ENCODE data around the gene POU3F3.

The POU3F3 gene

DNA sequence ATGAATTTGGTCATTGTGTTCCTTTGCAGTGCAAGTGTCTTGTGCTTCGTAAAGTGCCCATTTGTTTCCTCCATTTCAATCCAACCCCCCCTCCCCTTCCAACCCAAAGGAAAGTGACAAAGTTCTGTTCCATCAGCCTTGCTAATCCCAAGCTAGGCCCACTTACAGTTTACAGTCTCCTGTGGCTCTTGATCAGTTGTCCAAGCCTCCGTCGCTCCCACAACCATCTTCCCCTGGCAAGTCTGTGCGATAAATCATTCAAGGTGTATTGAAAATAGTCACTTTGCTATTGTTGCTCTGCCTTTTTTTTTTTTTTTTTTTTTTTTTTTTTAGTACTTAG is 6.5 kb downstream of the POU3F3 start:
- DNase-seq (ENCODE audit: low read depth): no peak

DNA sequence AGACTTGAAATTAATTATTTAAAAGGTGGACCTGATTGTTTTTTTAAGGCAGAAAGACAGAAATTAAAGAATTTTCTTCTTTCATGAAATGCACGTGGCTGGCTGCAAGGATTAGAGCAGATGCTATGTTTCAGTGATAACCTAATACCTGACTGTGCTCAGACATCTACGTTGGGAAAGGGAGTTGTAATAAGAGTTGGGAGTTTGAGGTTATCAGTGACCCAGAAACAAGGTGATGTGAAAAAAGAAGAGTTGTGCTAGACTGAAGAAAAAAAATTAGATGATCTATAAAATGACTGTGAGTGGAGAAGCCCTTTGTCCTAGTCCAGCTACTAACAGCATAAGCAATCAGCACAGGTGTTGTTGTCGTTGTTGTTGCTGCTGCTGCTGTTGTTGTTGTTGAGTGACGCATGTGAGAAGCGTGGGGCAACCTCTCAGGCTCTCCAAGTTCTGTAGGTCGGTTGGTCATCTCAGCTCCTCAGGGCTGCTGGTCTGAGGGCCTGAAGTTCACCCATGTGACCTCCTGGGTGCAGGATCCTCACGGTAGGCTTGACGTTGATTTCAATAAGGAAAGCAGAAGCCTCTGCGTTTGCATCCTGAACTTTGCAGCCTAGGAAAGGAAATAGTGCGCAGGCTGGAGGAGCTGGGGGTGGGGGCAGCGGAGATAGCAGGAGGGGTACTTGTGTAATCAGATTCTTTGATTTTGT is 7.6 kb downstream of the POU3F3 start:
- no peak for DNase-seq (ENCODE audit: low read depth)

DNA sequence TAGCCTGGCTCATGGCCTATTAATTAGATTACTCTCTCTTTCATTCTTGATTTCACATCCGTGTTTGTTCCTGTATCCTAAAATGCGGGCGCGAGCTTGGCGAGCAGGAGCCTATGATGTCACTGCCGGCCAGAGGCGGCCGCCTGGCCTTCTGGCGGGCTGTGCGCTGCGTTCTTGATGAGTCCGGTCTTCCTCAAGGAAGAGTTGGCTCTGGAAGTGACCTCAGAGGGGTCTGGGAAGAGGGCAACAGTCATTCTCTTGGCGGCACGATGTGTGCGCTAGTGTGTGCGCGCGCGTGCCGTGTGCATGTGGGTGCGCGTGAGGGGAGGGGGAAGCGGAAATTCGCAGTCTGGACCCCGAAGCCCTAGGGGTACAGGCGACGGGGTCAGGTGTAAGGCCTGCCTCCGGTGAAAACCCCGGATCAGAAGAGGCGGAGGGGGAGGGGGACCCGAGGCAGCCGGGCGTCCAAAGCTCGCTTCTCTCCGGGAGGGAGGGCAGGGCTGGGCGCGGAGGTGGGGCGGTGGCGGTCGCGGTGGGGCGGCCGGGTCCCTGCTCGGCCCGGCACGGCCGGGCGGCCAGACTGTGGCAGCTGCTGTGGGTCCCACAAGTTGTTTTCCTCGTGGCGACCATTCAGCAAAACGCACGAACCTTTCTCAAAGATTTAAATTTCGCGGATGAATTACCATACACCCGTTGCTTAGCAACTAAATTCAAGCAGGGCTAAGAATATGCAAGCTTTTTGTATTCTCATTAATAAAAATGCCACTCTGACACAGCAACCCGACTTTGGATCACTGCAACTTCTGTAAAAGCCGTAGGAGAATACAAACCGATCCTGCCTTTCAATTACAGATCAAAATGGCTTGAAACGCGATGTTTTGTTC is 8.4 kb downstream of the POU3F3 start:
- DNase-seq (ENCODE audit: low read depth): no peak

DNA sequence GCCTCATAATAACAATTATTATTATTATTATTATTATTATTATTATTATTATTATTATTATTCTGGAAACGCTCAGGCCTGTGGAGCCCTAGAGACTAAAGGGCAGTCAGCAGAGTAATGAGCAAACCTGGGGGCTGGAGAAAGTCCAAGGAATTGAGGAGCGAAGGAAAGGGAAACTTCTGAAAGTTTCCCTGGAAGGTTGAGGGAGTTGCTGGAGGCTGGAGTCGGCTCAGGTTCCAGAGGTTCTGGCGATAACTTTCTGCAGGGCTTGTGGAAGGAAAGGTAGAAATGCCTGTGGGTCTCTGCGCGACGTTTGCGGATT is 9.2 kb downstream of the POU3F3 start:
- no peak for DNase-seq (ENCODE audit: low read depth)

DNA sequence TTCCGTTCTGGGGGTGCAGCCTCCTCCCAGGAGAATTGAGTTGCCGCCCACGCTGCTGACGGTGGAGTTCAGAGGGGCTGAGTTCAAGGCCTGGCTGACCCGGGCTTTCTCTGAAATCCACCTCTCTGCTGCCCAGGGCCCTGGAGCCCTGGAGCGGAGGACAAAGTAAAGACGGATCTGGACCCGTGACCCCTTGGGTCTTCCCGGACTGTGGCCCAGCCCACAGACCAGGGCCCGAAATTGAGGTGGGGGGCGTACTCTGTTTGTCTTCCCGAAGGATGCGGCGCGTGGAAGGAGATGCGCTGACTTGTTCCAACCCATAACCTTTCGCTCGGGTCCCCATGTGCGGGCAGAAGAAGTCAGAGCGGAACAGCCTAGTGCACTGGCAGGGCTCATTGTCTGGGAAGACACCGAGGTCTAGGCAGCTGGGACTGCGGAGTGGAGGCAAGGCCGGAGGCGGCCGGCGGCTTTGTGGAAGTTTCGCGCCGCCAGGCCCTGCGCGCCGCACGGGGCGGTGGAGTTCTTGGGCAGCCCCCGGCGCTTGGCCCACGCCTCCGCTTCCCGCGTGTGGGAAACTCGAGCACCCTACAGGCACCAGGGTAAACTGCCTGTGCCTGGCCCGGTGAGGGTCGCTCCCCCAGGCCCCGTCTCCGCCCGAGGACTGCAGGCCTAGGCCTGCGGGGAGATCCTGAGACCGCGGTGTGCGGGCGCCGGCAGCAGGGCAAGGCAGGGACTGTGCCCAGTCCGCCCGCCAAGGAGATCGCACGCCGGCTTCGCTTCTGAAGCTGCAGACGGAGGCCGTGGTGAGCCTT is 9.8 kb downstream of the POU3F3 start:
- no peak for DNase-seq (ENCODE audit: low read depth)

DNA sequence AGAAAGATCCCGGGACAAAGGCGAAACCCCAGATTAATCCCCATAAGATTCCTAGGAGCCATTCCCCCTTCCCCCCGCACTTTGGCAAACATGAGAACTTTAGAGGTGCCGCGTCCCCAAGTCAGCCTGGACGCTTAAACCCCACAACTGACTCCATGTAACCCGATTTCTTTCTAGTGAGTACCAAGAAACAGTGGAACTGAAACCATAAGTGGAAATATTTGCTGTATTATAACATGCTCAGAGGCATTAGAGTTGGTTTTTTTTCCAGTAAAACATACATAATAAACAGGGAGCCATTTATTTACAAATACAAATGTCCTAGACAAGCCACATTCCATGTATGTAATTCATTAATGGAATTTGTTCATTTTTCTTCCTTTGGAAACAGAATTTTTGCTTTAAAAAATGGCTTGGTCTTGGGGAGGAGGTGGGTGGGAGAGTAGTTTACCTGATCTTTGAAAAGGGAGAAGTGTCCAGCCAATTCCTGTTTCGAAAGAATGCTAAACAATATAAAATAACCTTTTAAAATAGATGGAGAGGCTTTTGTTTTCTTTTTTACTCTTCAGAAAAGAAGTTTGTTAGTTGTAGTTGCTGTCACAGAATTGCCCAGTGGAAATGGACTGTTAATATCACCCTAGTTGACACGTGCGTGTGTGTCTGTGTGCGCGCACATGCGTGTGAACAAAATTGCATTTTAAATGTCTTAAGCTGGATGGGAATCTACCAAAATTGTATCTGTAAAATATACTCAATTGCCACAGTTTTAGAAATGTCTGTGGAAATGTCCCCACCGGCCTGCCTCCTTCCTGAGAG is 10.6 kb downstream of the POU3F3 start:
- no peak for DNase-seq (ENCODE audit: low read depth)

DNA sequence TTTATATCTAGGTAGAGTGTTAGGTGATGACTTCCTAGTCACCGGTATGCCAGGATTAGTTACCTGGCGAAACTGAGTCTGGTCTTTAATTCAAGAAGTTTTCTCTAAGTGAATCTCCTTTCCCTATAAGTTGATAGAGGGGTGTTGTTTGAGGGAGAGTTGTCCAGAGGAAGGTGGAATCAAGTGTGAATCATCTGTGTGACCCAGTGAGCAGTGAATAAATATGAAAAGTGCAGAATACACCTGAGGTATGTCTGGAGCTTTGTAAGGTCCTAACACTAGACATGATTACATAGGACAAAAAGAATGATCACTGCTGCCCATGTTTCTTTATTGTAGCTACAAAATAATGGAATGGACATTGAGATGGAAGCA is 11.2 kb downstream of the POU3F3 start:
- no peak for DNase-seq (ENCODE audit: low read depth)

DNA sequence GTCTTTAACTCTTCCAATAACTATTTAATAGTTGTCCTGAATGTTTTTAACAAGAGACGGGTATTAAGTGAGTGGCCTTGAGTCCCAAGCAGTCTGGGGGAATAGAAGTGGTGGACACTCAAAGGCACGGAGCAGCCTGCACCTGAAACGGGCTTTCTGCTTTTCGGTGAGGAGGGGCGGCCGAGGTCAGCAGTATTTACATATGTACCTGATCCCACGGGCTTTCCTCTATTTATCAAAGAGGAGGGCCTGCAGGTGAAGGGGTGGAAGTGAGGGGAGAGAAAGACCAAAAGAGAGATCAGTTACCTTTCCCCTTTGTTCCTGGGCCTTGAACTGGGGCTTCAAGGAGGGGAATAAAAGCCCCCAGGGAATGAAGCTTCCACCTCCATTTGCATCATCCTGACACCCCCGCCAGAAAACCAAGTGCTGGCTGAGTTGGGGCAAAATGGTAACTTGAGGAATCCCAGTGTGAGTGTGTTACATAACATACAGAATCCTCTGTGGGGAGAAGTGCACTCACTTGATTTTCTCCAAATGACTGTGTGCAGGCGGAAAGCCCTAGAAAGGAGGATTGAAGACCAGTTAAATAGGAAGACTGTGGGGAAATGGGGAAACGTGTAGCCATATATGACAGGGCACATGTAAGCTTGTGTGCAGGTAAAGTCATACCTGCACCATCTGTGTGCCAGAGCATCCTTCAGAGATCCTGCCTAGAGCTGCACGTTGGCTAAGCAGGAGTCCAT is 12.4 kb downstream of the POU3F3 start:
- no peak for DNase-seq (ENCODE audit: low read depth)

DNA sequence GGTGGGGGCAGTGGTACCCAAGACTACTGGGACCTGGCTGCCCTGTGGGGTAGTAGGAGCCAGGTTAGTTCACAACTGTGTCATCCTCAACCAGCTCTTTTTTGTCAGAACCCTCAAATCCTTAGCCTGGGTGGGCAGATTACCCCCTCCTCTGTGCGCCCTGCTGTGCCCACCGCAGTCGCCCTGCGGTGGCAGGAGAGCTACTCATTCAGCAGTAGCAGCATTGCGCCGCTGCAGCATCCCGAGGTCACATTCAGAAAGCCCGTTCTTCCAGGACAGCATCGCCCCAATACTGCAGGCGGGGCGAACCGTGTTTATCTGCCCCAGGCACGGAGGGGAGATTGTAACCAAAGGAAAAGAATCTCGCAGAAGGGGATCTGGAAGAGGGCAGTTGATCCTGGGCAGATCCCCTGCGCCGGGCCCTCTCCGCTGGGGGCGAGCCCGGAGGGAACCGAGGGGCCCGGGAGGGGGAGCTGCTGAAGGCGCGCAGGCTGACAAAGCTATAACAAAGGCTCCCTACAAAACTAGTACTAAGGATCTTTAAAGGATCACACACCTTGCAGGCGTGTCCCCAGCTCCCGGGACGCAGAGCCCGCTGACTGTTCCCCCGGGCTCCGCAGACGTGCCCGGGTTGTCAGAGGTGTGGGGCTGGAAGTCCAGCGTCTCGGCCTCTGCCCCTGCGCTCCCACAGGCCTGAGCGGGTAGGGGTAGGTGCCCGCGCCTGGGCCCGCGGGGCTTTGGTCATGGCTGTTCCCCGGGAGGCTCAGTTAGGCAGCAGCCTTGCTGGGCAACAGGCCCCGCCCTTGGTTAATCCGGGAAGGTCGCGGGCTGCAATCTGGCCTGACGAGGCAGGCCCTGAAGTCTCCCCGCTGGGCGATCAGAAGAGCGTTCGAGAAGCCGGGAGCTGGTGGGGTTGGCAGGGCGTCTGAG is 13.2 kb downstream of the POU3F3 start:
- no peak for DNase-seq (ENCODE audit: low read depth)

DNA sequence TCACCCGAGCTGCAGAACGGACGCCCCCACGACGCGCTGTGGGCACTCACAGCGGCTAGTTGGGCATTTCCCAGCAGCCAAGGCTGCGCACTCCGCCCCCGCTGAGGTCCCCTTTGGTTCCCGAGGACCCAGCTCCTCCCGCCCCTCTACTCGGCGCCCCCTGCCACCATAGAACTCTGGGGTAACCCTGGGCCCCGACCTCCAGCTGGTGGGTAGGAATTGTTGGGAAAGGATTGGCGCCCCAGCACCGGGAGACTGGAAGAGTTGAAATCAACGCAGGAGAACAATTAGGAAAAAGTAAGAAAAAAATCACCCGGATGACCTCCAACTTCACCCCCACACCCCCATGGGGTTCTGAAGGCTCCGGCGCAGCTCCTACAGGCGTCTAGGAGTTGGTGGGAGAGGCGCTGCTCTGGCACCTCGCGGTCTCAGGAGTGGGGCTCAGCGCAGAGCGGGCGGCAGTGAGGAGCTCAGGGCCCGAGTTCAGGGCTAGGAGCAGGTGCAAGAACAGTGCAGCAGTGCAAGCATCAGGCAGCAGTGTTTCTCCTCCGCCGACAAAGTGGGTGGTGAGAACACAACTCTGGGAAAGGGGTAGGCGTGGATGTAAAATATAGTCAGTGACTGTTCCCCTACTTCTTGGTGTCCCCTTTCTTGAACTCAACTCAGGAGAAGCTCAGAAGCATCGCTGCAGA is 14.0 kb downstream of the POU3F3 start:
- DNase-seq (ENCODE audit: low read depth): no peak

DNA sequence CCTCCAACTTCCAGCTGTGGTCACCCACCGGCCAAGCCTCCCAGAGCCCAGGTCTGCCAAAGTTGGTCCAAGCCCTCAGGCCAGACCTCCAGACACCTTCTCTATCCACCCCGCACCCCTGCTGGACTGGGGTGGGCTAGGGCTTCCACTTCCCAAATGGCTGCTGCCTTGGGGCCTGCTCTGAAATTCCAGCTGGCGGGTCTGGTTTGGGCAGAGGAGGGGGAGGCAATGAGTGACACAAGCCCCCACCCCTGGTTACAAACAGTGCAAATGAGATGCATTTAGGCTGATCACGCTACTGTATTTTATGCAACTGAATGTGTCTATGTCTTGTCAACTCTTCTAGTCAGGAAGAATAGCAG is 14.6 kb downstream of the POU3F3 start:
- DNase-seq (ENCODE audit: low read depth): no peak

DNA sequence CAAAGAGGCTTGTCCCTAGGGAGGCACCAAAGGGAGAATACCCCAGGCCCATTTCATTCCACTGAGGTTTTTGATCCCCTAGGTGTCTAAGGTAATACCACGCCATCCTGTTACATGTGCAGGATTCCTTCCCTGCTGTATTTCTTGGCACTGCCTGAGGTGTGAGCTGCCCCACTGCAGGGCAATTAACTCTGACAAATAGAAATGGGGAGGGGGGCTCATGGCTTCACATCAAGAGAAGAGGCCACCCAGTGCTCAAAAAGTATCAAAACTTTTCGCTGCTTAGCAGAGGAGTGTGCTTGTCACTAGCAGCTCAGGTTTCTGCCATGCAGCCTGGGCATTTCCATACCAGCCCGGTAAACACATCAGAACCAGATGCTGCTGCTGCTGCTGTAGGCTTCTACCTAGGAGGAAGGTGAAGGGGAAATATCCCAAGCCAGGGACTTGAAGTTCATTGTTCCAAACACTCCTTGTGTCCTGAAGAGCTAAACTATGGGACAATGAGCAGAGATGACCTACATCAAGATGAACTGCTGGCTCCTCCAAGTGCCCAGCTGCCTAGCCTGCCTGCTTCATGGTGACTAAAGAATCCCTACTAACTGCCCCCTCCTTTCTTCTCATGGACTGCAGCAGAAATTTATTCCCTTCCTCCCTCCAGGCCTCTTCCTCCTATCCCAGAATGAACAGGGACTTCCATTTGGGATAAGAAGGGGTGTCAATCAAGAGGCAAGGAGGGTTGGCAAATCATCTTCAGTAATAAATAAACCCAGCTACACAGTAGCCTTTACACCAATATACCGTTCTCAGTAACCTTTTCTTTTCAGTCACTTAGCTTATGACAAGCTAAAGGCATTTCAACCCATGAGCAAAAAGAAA is 16.4 kb downstream of the POU3F3 start:
- DNase-seq (ENCODE audit: low read depth): no peak

DNA sequence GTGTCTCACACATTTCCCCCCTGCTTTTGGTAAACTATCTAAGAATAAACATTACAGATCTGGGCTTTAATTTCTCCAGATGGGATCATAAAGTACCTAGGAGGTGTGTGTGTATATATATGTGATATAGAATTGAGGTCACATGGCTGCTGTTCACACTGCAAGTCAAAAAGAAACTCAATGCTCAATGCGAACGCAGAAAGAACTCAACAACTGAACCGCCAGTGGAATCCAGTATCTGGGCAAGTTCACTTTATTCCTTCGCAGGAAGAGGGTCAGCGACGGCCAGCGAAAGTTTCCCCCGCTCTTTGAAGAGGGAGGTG is 17.7 kb downstream of the POU3F3 start:
- DNase-seq (ENCODE audit: low read depth): no peak

DNA sequence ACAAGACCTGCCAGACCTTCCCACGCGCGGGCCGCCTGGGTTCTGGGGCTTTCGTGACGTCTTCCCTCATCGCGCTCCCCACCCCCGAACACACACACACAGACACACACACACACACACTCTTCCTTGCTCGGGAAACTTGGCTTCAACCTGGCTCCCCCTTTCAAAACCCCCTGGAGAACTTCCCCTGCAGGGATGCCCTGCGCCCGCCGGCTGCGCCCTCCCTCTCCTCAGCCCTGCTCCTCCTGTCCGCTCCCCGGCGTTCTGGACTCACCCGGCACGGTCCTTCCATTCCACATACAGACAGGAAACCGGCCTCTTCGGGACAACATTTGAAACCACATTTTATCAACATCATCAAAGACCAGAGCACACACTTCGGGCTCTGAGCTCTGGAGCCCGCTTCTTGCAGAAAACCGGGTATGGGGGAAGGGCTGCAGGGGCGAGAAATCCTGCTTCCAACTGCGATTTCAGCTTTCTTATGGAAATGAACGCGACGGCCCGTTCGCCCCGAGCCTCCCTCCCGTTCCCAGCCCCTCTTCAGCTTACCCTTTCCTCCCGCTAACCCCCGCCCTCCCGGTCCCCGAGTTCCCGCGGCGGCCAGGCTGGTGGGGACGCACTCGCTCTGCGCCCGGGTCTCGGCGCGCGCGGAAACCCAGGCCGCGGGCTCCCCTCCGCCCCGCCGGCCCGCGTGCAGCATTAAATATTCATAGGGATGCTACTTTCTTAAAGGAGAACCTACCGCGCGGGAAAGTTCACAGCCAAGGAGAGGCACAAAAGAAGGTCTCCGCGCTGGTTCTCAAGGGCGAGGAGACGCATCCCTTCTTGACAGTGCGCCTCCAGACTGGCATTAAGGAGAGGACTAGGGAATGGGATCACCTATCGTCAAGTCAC is 18.3 kb downstream of the POU3F3 start:
- no peak for DNase-seq (ENCODE audit: low read depth)

DNA sequence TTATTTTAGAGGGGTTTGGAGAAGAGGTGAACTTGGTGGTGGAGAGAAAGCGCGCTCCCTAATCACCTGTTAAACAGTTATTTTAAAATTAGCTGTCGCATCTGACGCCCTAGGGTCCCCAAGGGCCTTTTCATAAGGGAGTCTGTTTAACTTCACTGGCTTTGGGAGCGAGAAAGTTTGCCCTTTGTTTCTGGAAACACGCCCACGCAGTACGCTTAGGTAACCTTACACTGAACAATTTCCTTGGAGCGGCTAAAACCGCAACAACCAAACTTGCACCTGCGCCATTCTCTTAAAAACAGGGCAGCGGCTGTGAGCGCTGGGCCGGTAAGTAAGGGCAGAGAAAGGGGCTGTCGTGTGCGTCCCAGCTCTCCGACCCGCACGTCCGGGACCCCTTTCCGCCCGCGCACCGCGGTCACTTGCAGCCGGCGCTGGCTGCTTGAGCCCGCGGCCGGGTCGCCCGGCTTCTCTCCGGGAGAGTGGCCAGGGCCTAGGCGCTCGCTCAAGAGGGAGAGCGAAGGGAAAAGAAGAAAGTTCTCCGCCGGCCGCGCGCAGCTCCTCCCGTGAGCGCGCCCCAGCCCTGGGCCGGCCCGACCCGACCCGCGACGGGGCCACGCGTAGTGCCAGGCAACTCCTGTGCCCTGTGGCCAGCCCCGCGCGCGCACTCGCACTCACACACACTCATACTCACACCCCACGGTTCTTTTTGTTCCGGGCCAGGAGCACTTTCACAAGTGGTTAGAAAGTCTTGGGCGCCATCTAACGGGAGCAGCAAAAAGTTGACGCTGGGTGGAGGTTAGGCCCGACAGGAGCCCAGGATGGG is 19.2 kb downstream of the POU3F3 start:
- DNase-seq (ENCODE audit: low read depth): no peak

DNA sequence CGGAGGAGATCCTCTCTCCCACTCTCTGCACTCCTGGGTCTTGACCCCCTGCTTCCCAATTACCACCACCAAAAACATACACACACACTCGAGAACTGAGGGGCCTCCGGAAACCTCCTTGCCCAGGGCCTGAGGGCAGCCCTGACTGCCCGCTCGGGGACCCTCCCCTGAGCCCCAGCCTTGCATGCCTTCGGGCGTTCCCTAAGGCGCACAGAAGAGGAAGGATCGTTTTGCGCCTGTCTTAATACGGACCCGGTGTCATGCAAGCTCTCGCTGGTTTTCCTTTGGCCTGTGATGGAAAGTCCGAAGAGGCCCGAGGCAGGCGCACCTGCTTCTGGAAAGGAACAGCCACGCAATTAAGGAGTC is 19.8 kb downstream of the POU3F3 start:
- DNase-seq (ENCODE audit: low read depth): no peak

DNA sequence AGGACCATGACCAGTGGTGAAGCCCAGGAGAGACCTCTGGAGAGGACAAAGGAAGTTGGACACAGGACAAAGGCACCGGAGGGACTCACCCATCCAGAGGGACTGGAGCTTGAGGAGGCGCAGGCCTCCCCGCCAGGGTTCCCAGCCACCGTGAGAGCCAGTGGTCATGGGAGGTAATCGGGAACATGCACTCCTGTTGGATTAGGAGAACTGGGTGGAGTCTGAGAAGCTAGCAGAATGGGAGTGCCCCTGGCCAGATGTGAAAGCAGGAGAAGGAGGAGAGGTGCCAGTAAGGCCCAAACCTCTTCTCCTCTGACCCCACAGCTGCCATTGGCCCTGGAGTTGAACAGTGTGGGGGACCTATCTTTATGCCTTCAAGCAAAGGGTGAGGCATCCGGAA is 20.3 kb downstream of the POU3F3 start:
- no peak for DNase-seq (ENCODE audit: low read depth)

All from activated T-helper 9 cell treated with anti-CD3 and anti-CD28 coated beads, Interleukin-2, amount 50 U/mL, for 16 hours (primary cell).